Muscle layer of duodenum (tissue), 2 donors: ENCODE results near the gene TRA2A.
"Not testable (repeated sequence)": the region's sequence is repeated elsewhere in the genome, so short reads cannot be mapped to it uniquely, and the experiment has no call there.

Source experiments
- H3K27ac ChIP-seq: one replicate; pipeline ENCODE4 v1.7.0; 2013; ENCODE audit warnings: mild to moderate bottlenecking, low read length
- H3K27me3 ChIP-seq: one replicate; pipeline ENCODE4 v1.7.0; 2013; ENCODE audit warnings: low read depth, mild to moderate bottlenecking, control low read depth, low read length
- H3K36me3 ChIP-seq, 2 donors: one replicate each; pipeline ENCODE4 v1.7.0; 2013; ENCODE audit warnings: low read length in 2 of 2, control low read depth in 1 of 2, mild to moderate bottlenecking in 1 of 2; ENCODE audit not compliant: insufficient read depth in 2 of 2, control insufficient read depth in 1 of 2
- H3K4me1 ChIP-seq, 2 donors: one replicate each; pipeline ENCODE4 v1.7.0; 2013; ENCODE audit warnings: low read length in 2 of 2, mild to moderate bottlenecking in 2 of 2, control low read depth in 1 of 2, moderate library complexity in 1 of 2; ENCODE audit not compliant: insufficient read depth in 2 of 2, control insufficient read depth in 1 of 2
- H3K4me3 ChIP-seq, 2 donors: one replicate each; pipeline ENCODE4 v1.7.0; 2013; ENCODE audit warnings: low read length in 2 of 2, low read depth in 1 of 2, mild to moderate bottlenecking in 1 of 2
- H3K9me3 ChIP-seq, 2 donors: one replicate each; pipeline ENCODE4 v1.7.0; 2013; ENCODE audit warnings: low read length in 2 of 2, control low read depth in 1 of 2, mild to moderate bottlenecking in 1 of 2; ENCODE audit not compliant: control insufficient read depth in 1 of 2
- donor health status: healthy.

TRA2A gene

GRCh38 chr7:23532490-23533237, 883 bp upstream of the TRA2A start:
- H3K4me3 ChIP-seq: peak overlapping the region in 1 of 2 donors; percentile 87
- H3K4me1 ChIP-seq: peaks cover 3 to 23% of the 10 kb centered on the region in 2 donors
- H3K9me3 ChIP-seq: no peaks in the 10 kb centered on the region
- H3K36me3 ChIP-seq: peaks cover 0 to 4% of the 10 kb centered on the region in 2 donors
- no peaks in the 10 kb centered on the region for H3K27me3 ChIP-seq
- H3K27ac ChIP-seq: peak overlapping the region; percentile 99

GRCh38 chr7:23531050-23531793, 559 bp downstream of the TRA2A start:
- H3K4me3 ChIP-seq: peak overlapping the region; percentile 84 to 87
- no peaks in the 10 kb centered on the region for H3K9me3 ChIP-seq
- peak overlapping the region; percentile 99 for H3K27ac ChIP-seq
- H3K27me3 ChIP-seq: no peaks in the 10 kb centered on the region
- H3K36me3 ChIP-seq: peaks cover 0 to 4% of the 10 kb centered on the region in 2 donors
- peaks cover 11 to 34% of the 10 kb centered on the region in 2 donors for H3K4me1 ChIP-seq

- Histone ChIP-seq H3K9me3 (no peaks in the 10 kb centered on the region), H3K4me3 (peak overlapping the region; percentile 84 to 87), H3K4me1 (peaks cover 16 to 40% of the 10 kb centered on the region in 2 donors), H3K36me3 (peaks cover 0 to 4% of the 10 kb centered on the region in 2 donors), H3K27ac (peak overlapping the region; percentile 99), H3K27me3 (no peaks in the 10 kb centered on the region)
Observed at GRCh38 chr7:23530405-23530804, 1.4 kb downstream of the TRA2A start.

DNA sequence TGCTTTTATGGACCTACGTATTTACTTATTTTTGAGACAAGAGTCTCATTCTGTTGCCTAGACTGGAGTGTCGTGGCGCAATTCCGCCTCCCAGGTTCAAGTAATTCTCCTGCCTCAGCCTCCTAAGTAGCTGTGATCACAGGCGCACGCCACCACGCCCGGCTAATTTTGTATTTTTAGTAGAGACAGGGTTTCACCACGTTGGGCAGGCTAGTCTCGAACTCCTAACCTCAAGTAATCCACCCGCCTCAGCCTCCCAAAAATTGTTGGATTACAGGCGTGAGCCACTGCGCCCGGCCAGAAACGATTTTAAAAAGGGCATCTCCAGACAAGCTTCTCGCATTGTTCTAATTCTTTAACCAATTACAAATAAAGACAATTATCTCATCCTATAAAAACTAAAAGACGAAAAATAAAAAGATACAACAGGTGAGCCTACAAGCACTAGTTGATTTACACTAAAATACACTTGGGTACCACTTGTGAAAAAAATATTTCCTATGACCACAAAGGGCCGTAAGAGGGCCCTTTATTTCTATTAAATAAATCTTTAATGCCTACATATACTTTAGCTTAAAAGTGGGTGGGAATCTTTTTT, 2.4 kb downstream of the TRA2A start:
- Histone ChIP-seq H3K36me3 (peaks cover 0 to 4% of the 10 kb centered on the region in 2 donors), H3K4me1 (peaks cover 16 to 50% of the 10 kb centered on the region in 2 donors), H3K9me3 (no peaks in the 10 kb centered on the region), H3K27me3 (no peaks in the 10 kb centered on the region), H3K4me3 (peak overlapping the region in 1 of 2 donors; percentile 87), H3K27ac (peak overlapping the region; percentile 23)

DNA sequence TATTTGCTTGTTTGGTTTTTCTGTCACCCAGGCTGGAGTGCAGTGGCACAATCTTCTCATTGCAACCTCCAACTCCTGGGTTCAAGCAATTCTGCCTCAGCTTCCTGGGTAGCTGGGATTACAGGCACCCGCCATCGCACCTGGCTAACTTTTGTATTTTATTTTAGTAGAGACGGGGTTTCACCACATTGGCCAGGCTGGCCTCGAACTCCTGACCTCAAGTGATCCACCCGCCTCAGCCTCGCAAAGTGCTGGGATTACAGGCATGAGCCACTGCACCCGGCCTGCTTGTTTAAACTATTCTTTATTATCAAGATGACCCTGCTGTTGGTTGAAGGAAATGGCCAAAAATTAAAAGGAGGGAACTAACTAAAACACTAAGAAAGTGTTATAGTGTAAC, 6.2 kb downstream of the TRA2A start:
- not testable (repeated sequence) for H3K27ac ChIP-seq

DNA sequence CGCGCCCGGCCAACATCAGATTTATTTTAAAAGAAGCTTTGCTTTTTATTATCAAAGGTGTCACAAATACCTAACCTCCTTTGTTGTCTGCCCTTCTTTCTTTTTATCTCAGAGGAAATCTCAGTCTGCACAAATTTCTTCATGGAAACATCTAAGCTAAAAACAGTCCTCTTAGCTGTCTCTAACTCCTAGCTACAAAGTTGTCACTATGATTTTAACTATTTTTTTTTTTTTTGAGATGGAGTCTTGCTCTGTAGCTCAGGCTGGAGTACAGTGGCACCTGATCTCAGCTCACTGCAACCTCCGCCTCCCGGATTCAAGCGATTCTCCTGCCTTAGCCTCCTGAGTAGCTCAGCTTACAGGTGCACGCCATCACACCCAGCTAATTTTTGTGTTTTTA, 7.3 kb downstream of the TRA2A start:
- no peaks in the 10 kb centered on the region for H3K27me3 ChIP-seq

More for the DNA sequence above, 6.2 kb downstream of the TRA2A start:
- H3K9me3 ChIP-seq, H3K36me3 ChIP-seq, H3K4me3 ChIP-seq, H3K27me3 ChIP-seq: not testable (repeated sequence)
- peaks cover 16 to 69% of the 10 kb centered on the region in 2 donors for H3K4me1 ChIP-seq

DNA sequence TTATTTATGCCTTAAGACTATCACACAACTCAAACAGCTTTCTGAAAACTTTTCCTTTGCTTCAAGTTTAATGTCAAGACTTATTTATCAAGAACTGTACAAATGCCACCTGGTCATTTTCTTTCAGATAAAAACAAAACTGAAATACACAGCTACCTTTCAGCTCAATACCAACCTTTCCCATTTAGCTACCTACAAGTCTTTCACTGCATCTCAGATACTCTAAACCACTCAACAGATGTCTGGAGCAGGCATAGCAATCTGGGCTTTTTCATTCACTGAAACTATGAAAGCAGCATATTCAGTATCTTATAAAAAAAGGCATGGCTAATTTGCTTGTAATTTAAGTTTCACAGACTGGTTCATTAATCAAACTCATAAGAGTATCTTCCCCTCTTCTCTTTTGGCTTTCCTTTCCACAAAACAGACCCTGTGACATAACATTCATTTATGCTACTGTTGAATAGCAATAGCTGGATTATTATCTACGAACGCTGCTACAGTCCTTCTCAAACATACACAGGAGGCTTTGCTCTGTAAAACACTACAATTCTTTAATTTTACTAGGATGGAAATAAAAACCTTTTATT, 8.2 kb downstream of the TRA2A start:
- Histone ChIP-seq H3K36me3 (peaks cover 12 to 25% of the 10 kb centered on the region in 2 donors), H3K9me3 (no peaks in the 10 kb centered on the region), H3K27ac (no peak overlapping the region), H3K27me3 (no peaks in the 10 kb centered on the region), H3K4me3 (no peak overlapping the region), H3K4me1 (peaks cover 13 to 55% of the 10 kb centered on the region in 2 donors)

More for the DNA sequence above, 7.3 kb downstream of the TRA2A start:
- H3K9me3 ChIP-seq: no peaks in the 10 kb centered on the region
- H3K4me3 ChIP-seq: no peak overlapping the region
- peaks cover 13 to 64% of the 10 kb centered on the region in 2 donors for H3K4me1 ChIP-seq
- no peak overlapping the region for H3K27ac ChIP-seq
- peaks cover 7 to 17% of the 10 kb centered on the region in 2 donors for H3K36me3 ChIP-seq

DNA sequence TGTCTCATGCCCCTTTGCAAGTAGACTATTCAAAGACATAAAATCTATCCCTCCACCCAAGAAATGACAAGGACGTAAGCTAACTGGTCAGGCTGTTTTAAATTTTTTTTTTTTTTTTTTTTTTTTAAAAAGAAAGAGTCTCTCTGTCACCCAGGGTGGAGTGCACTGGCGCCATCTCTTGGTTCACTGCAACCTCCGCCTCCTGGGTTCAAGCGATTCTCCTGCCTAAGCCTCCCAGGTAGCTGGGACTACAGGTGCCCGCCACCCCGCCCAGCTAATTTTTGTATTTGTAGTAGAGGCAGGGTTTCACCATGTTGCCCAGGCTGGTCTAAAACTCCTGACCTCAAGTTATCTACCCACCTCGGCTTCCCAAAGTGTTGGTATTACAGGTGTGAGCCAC, 11.2 kb downstream of the TRA2A start:
- Histone ChIP-seq H3K4me3 (no peak overlapping the region), H3K36me3 (peaks cover 21 to 47% of the 10 kb centered on the region in 2 donors), H3K4me1 (peaks cover 0 to 30% of the 10 kb centered on the region in 2 donors), H3K27me3 (no peaks in the 10 kb centered on the region), H3K9me3 (no peaks in the 10 kb centered on the region), H3K27ac (no peak overlapping the region)

DNA sequence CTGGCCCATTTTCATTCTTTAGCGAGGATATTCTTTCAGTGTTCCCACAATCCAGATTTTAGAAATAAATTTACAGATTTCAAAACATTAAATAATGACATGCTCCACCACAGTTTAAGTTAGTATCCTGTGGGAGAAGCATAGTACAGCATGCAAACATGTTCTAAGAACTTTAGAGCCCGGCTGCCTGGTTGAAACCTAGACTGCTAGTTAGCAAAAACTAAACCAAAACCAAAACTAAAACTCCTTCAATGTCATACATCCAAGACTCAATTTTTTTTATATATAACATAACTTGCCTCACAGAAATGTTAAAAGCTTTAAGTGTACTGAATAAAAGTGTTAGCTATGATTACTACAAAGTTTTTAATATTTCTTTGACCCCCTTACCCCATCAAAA, 17.0 kb downstream of the TRA2A start:
- Histone ChIP-seq H3K27me3 (no peaks in the 10 kb centered on the region), H3K36me3 (peaks cover 36 to 72% of the 10 kb centered on the region in 2 donors), H3K4me3 (no peak overlapping the region), H3K4me1 (no peaks in the 10 kb centered on the region), H3K27ac (no peak overlapping the region), H3K9me3 (no peaks in the 10 kb centered on the region)

GRCh38 chr7:23513746-23514145, 18.0 kb downstream of the TRA2A start:
- not testable (repeated sequence) for H3K4me3 ChIP-seq, H3K27me3 ChIP-seq, H3K4me1 ChIP-seq, H3K27ac ChIP-seq, H3K9me3 ChIP-seq
- H3K36me3 ChIP-seq: peaks cover 34 to 67% of the 10 kb centered on the region in 2 donors

DNA sequence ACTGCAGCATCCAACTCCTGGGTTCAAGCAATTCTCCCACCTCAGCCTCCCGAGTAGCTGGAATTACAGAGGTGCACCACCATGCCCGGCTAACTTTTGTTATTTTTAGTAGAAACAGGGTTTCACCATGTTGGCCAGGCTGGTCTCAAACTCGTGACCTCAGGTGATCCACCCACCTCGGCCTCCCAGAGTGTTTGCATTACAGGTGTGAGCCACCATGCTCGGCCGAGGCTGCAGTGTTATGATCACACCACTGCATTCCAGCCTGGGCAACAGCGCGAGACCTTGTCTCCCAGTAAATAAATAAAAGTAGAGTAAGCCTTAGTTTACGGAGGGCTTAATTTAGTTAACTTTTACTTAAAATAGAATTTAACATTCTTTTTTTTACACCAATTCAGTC, 37.8 kb downstream of the TRA2A start:
- Histone ChIP-seq H3K9me3 (no peaks in the 10 kb centered on the region), H3K4me1 (peaks cover 0 to 4% of the 10 kb centered on the region in 2 donors), H3K36me3 (peaks cover 0 to 4% of the 10 kb centered on the region in 2 donors), H3K4me3 (no peak overlapping the region), H3K27ac (no peak overlapping the region), H3K27me3 (no peaks in the 10 kb centered on the region)
